Endodermal cell (in vitro differentiated cells): ENCODE measurements around the gene ARHGAP22. TPM values are rescaled to one million over a fixed set of nuclear protein-coding genes. Genes with fewer than 3 reads are reported as not detected.

ENCODE experiments used
- DNase-seq: peaks from one replicate; pipeline ENCODE4 v3.0.0-alpha.2; 2017
- H3K27ac ChIP-seq: 2 replicates; pipeline ENCODE4 v1.5.1; 2013; ENCODE audit warnings: mild to moderate bottlenecking, low read depth, low read length, moderate library complexity
- H3K27me3 ChIP-seq: 2 replicates; pipeline ENCODE4 v1.6.1; 2013; ENCODE audit warnings: mild to moderate bottlenecking, low read length, moderate library complexity; ENCODE audit not compliant: insufficient read depth, control insufficient read depth, poor library complexity, severe bottlenecking
- H3K36me3 ChIP-seq: 2 replicates; pipeline ENCODE4 v1.7.0; 2013; ENCODE audit warnings: mild to moderate bottlenecking, low read length, moderate library complexity; ENCODE audit not compliant: control insufficient read depth, insufficient read depth
- H3K4me1 ChIP-seq: one replicate; pipeline ENCODE4 v1.7.0; 2013; ENCODE audit warnings: low read length; ENCODE audit not compliant: control insufficient read depth, insufficient read depth
- H3K4me3 ChIP-seq: 2 replicates; pipeline ENCODE4 v1.5.1; 2013; ENCODE audit warnings: mild to moderate bottlenecking, low read length, moderate library complexity
- H3K9ac ChIP-seq: 2 replicates; pipeline ENCODE4 v1.6.1; 2013; ENCODE audit warnings: mild to moderate bottlenecking, low read length, moderate library complexity; ENCODE audit not compliant: poor library complexity, severe bottlenecking; ENCODE audit errors: extremely low read depth
- H3K9me3 ChIP-seq: 2 replicates; pipeline ENCODE4 v1.6.1; 2013; ENCODE audit warnings: mild to moderate bottlenecking, low read length, moderate library complexity; ENCODE audit not compliant: control insufficient read depth
- H3K27ac Mint-ChIP-seq: 2 replicates; pipeline ENCODE4 v1.8.0; 2020; ENCODE audit warnings: mixed read lengths
- H3K27me3 Mint-ChIP-seq: 2 replicates; pipeline ENCODE4 v1.8.0; 2021; ENCODE audit warnings: mild to moderate bottlenecking, mixed read lengths; ENCODE audit not compliant: insufficient read depth
- H3K36me3 Mint-ChIP-seq: 2 replicates; pipeline ENCODE4 v1.8.0; 2020; ENCODE audit warnings: low read depth, mixed read lengths
- H3K4me1 Mint-ChIP-seq: 2 replicates; pipeline ENCODE4 v1.8.0; 2020; ENCODE audit warnings: mixed read lengths
- H3K4me3 Mint-ChIP-seq: 2 replicates; pipeline ENCODE4 v1.8.0; 2020; ENCODE audit warnings: mild to moderate bottlenecking, moderate library complexity, mixed read lengths
- H3K9me3 Mint-ChIP-seq: 2 replicates; pipeline ENCODE4 v1.8.0; 2020; ENCODE audit warnings: mild to moderate bottlenecking, mixed read lengths
- CTCF ChIP-seq: fragments of 200-600 bp; sonication (generic); conservative IDR thresholded peaks from 2 replicates; pipeline ENCODE4 v1.5.0; 2021; ENCODE audit warnings: antibody characterized with exemption, mild to moderate bottlenecking
- WGBS, 2 experiments: methylation state at CpG; one replicate each; pipeline versions ENCODE4 v1.1.5 to v1.1.7; 2013; ENCODE audit warnings: missing lambda C conversion rate in 2 of 2, mixed read lengths in 1 of 2; ENCODE audit not compliant: insufficient coverage in 1 of 2, insufficient read length in 1 of 2; 5-methylcytosine and 5-hydroxymethylcytosine counted together
- total RNA-seq, 2 donors: library from RNA; stranded (reverse); fragmentation: NEBNext Ultra II Directional in 1 of 2; extraction: Animal tissue kit (Norgen Biotek cat#: 25700) in 1 of 2; gene quantifications; 2 replicates in 1 of 2; 3 replicates in 1 of 2; pipeline ENCODE4 v1.2.1, GENCODE V29; 2021

The ARHGAP22 gene
- total RNA-seq, 2 donors from 2014 or later = 10.3 to 14.1 TPM

- Mint-ChIP-seq H3K9me3 (no peaks in the 10 kb centered on the region), H3K4me3 (no peak overlapping the region), H3K27ac (no peak overlapping the region), H3K36me3 (no peaks in the 10 kb centered on the region), H3K27me3 (peaks cover 52% of the 10 kb centered on the region), H3K4me1 (peaks cover 34% of the 10 kb centered on the region)
- Histone ChIP-seq H3K9me3 (no peaks in the 10 kb centered on the region), H3K27ac (no peak overlapping the region), H3K4me3 (no peak overlapping the region), H3K27me3 (no peaks in the 10 kb centered on the region), H3K4me1 (no peaks in the 10 kb centered on the region), H3K36me3 (no peaks in the 10 kb centered on the region), H3K9ac (no peak overlapping the region)
- 90 to 95% methylated on average over 3 of the region's 3 CpGs for WGBS, 2 experiments
- DNase-seq = no peak
- no peak for TF ChIP-seq CTCF
These were observed 9.3 kb downstream of the ARHGAP22 start for GRCh38 chr10:48595539-48595932.

GRCh38 chr10:48594803-48595538 is 9.9 kb downstream of the ARHGAP22 start:
- WGBS, 2 experiments = 48 to 50% methylated on average over 3 to 7 of the region's 7 CpGs
- no peaks in the 10 kb centered on the region for H3K36me3 ChIP-seq
- TF ChIP-seq CTCF = no peak
- DNase-seq = peak; percentile 77
- H3K9me3 Mint-ChIP-seq = no peaks in the 10 kb centered on the region
- peak overlapping the region; percentile 1 for H3K4me3 Mint-ChIP-seq
- H3K9me3 ChIP-seq = no peaks in the 10 kb centered on the region
- H3K27me3 ChIP-seq = no peaks in the 10 kb centered on the region
- no peak overlapping the region for H3K9ac ChIP-seq
- H3K27me3 Mint-ChIP-seq = peaks cover 57% of the 10 kb centered on the region
- H3K36me3 Mint-ChIP-seq = no peaks in the 10 kb centered on the region
- H3K27ac Mint-ChIP-seq = no peak overlapping the region
- H3K27ac ChIP-seq = no peak overlapping the region
- peaks cover 34% of the 10 kb centered on the region for H3K4me1 Mint-ChIP-seq
- no peaks in the 10 kb centered on the region for H3K4me1 ChIP-seq
- no peak overlapping the region for H3K4me3 ChIP-seq

GRCh38 chr10:48594371-48594770 is 10.5 kb downstream of the ARHGAP22 start:
- DNase-seq = no peak
- whole genome bisulfite sequencing, 2 experiments = 83 to 100% methylated on average over 1 to 4 of the region's 4 CpGs
- no peaks in the 10 kb centered on the region for H3K36me3 ChIP-seq
- peaks cover 62% of the 10 kb centered on the region for H3K27me3 Mint-ChIP-seq
- H3K4me3 ChIP-seq = no peak overlapping the region
- TF ChIP-seq CTCF = no peak
- no peaks in the 10 kb centered on the region for H3K9me3 Mint-ChIP-seq
- H3K36me3 Mint-ChIP-seq = no peaks in the 10 kb centered on the region
- H3K4me1 ChIP-seq = no peaks in the 10 kb centered on the region
- no peaks in the 10 kb centered on the region for H3K9me3 ChIP-seq
- H3K27ac Mint-ChIP-seq = no peak overlapping the region
- H3K27me3 ChIP-seq = no peaks in the 10 kb centered on the region
- H3K9ac ChIP-seq = no peak overlapping the region
- no peak overlapping the region for H3K27ac ChIP-seq
- H3K4me1 Mint-ChIP-seq = peaks cover 34% of the 10 kb centered on the region
- no peak overlapping the region for H3K4me3 Mint-ChIP-seq
